ENCODE measurements around the gene C9orf50. TPM values are rescaled to one million over a fixed set of nuclear protein-coding genes. Genes with fewer than 3 reads are reported as not detected.

Gene C9orf50
- total RNA-seq, 3 donors from 2014 or later, result not detected

Other genes starting within 250 kb of the C9orf50 start
- gene NTMT1, start 5.1 kb upstream of the C9orf50 start, total RNA-seq, result 100 to 1,000 TPM in 1 of 3 donors, 10 to 100 TPM in 2; 93.4 to 111 (median 96.6) TPM
- 10 to 100 TPM; 32.1 to 35.3 (median 35.1) TPM for gene ASB6, start 21.1 kb upstream of the C9orf50 start, total RNA-seq
- gene PRRX2, start 44.5 kb upstream of the C9orf50 start, total RNA-seq, result 1 to 10 TPM in 1 of 3 donors, under 1 TPM in 2; 0.50 to 1.3 (median 0.57) TPM
- not detected for gene PTGES, start 131.9 kb upstream of the C9orf50 start, total RNA-seq
- 10 to 100 TPM; 22.8 to 28.1 (median 27.5) TPM for gene TOR1B, start 182.1 kb upstream of the C9orf50 start, total RNA-seq
- 10 to 100 TPM; 42.4 to 49.3 (median 45.2) TPM for gene TOR1A, start 203.0 kb upstream of the C9orf50 start, total RNA-seq
- 10 to 100 TPM; 74.8 to 92.6 (median 76.2) TPM for gene C9orf78, start 214.2 kb upstream of the C9orf50 start, total RNA-seq
- gene USP20, start 214.4 kb upstream of the C9orf50 start, total RNA-seq, result 10 to 100 TPM; 39.1 to 48.4 (median 47.0) TPM

Measured in activated T-cell treated with anti-CD3 and anti-CD28 coated beads, Interleukin-2, amount 50 U/mL, for 4 hours (primary cell).